ENCODE data around the gene MOV10. TPM values are rescaled to one million over a fixed set of nuclear protein-coding genes. Genes with fewer than 3 reads are reported as not detected.
A peak's percentile ranks its signal among the peaks of the same experiment; 100 is the strongest.

Gene MOV10
- total and polyA plus RNA-seq, 9 of the 15 experiments (the other 6 are each of a cell fraction or from before 2014, with no cell fraction given), result 16.7 to 105 (median 49.5) TPM

- TF ChIP-seq ZNF644 (tag; IDR thresholded peaks at IDR 0.05; ENCODE audit: low read depth), result no peak
- peak; percentile 35 for TF ChIP-seq TAF7 (tag; IDR thresholded peaks at IDR 0.05)
- no peak for TF ChIP-seq KLF1 (tag; IDR thresholded peaks at IDR 0.05)
- peak; percentile 39; the same call in 1 of the 2 replicates for TF ChIP-seq HES1 (IDR thresholded peaks at IDR 0.05; ENCODE audit: low read depth)
- TF ChIP-seq TAL1 (IDR thresholded peaks at IDR 0.05), result 0 out of 2 replicates have a peak, but pooled peaks have one; percentile 6
- peak; percentile 56; the same call in 1 of the 2 replicates for TF ChIP-seq JUN (IDR thresholded peaks at IDR 0.05; ENCODE audit: borderline replicate concordance, low read depth, low read length)
- no peak for TF ChIP-seq JUN (CRISPR knock-in tag; IDR thresholded peaks at IDR 0.05; ENCODE audit: borderline replicate concordance)
- TF ChIP-seq AFF4 (CRISPR knock-in tag; IDR thresholded peaks at IDR 0.05), result peak; percentile 71
- peak; percentile 56; the same call in 1 of the 2 replicates for TF ChIP-seq CBFA2T3 (IDR thresholded peaks at IDR 0.05)
- no peak for TF ChIP-seq ZNF561 (CRISPR knock-in tag; conservative IDR thresholded peaks at IDR 0.05)
- TF ChIP-seq STAT5B (CRISPR knock-in tag; IDR thresholded peaks at IDR 0.05), result no peak
- no peak for TF ChIP-seq ZNF217 (CRISPR knock-in tag; IDR thresholded peaks at IDR 0.05)
- TF ChIP-seq ZMIZ1 (IDR thresholded peaks at IDR 0.05; ENCODE audit: low read depth in 2 of 2, low read length in 2 of 2), result no peak
- TF ChIP-seq ID3 (CRISPR knock-in tag; IDR thresholded peaks at IDR 0.05), result no peak
- no peak; the same call in 1 of the 2 replicates for TF ChIP-seq ID3 (tag; IDR thresholded peaks at IDR 0.05)
- TF ChIP-seq SRSF1 (IDR thresholded peaks at IDR 0.05; ENCODE audit: low read depth, low read length), result no peak
- TF ChIP-seq NFXL1 (CRISPR knock-in tag; IDR thresholded peaks at IDR 0.05), result no peak
- TF ChIP-seq RBM34 (IDR thresholded peaks at IDR 0.05; ENCODE audit: borderline replicate concordance, insufficient read depth, low read length), result no peak
- no peak for TF ChIP-seq PHB2 (IDR thresholded peaks at IDR 0.05; ENCODE audit: low read depth)
- no peak for TF ChIP-seq SIN3B (IDR thresholded peaks at IDR 0.05; ENCODE audit: low read depth)
- TF ChIP-seq ATF7 (IDR thresholded peaks at IDR 0.05), result peak; percentile 88
Observed at GRCh38 chr1:112704934-112705627, 30.6 kb downstream of the MOV10 start (continued).
